GM23338 (cell line): ENCODE measurements around the gene TLE2. TPM values are rescaled to one million over a fixed set of nuclear protein-coding genes. Genes with fewer than 3 reads are reported as not detected.

Experiments used
- CREB1 ChIP-seq: fragments of 250-450 bp; sonication (Bioruptor Pico); IDR thresholded peaks from 2 replicates; pipeline ENCODE4 v1.5.0; 2020; ENCODE audit warnings: low read depth, mild to moderate bottlenecking, moderate library complexity
- EZH2 ChIP-seq: fragments of 200-600 bp; sonication (generic); IDR thresholded peaks from one replicate; pipeline ENCODE4 v1.8.0; 2017; ENCODE audit warnings: antibody characterized with exemption, mild to moderate bottlenecking, low read depth; ENCODE audit not compliant: unreplicated experiment
- JUNB ChIP-seq: IDR thresholded peaks from one replicate; pipeline ENCODE4 v1.6.1; 2016; ENCODE audit warnings: antibody characterized with exemption; ENCODE audit not compliant: unreplicated experiment
- NANOG ChIP-seq: IDR thresholded peaks from 2 replicates; pipeline ENCODE4 v1.6.1; 2016; ENCODE audit warnings: antibody characterized with exemption, borderline replicate concordance
- STAT1 ChIP-seq: IDR thresholded peaks from one replicate; pipeline ENCODE4 v1.6.1; 2016; ENCODE audit warnings: antibody characterized with exemption; ENCODE audit not compliant: unreplicated experiment
- ZNF331 ChIP-seq: fragments of 250-450 bp; sonication (Bioruptor Pico); IDR thresholded peaks from 2 replicates; pipeline ENCODE4 v1.5.0; 2020; ENCODE audit warnings: low read depth, mild to moderate bottlenecking, moderate library complexity
- polyA plus RNA-seq: library from polyadenylated mRNA; unstranded; fragments of >200 nt; fragmentation: Nextera tagmentation; extraction: Ambion mirVana; gene quantifications from 2 replicates; pipeline ENCODE4 v1.2.1, GENCODE V29; 2016
- total RNA-seq: library from RNA; depleted of rRNA; stranded (reverse); fragments of >200 nt; shearing (Covaris generic); gene quantifications from 2 replicates; pipeline ENCODE4 v1.2.3, GENCODE V29; 2014
- TF ChIP-seq, protein P1 (sequence below): fragments of 250-450 bp; sonication (Bioruptor Pico); IDR thresholded peaks from 2 replicates; pipeline ENCODE4 v1.5.0; 2020; ENCODE audit warnings: mild to moderate bottlenecking, moderate library complexity
- TF ChIP-seq, protein P2 (sequence below): IDR thresholded peaks from 2 replicates; pipeline ENCODE4 v1.6.1; 2016; ENCODE audit warnings: antibody characterized with exemption
- TF ChIP-seq, protein P3 (sequence below): IDR thresholded peaks from one replicate; pipeline ENCODE4 v1.6.1; 2018; ENCODE audit warnings: antibody characterized with exemption; ENCODE audit not compliant: unreplicated experiment

Gene TLE2
- total and polyA plus RNA-seq, 2 experiments from 2014 or later, result 5.2 to 22.8 TPM

DNA sequence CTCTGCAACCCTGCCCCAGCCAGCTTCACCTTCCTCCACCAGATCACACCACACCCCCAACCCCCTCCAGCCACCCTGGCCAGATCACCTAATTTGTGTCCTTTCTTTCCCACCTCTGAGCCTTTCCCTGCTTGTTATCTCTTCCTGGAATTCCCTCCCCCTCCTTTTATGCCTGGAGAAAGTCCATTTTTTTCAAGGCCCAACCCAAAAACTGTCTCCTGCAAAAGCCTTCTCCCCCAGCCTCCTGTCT, 5.3 kb upstream of the TLE2 start (continued):
- TF ChIP-seq, protein P1, sequence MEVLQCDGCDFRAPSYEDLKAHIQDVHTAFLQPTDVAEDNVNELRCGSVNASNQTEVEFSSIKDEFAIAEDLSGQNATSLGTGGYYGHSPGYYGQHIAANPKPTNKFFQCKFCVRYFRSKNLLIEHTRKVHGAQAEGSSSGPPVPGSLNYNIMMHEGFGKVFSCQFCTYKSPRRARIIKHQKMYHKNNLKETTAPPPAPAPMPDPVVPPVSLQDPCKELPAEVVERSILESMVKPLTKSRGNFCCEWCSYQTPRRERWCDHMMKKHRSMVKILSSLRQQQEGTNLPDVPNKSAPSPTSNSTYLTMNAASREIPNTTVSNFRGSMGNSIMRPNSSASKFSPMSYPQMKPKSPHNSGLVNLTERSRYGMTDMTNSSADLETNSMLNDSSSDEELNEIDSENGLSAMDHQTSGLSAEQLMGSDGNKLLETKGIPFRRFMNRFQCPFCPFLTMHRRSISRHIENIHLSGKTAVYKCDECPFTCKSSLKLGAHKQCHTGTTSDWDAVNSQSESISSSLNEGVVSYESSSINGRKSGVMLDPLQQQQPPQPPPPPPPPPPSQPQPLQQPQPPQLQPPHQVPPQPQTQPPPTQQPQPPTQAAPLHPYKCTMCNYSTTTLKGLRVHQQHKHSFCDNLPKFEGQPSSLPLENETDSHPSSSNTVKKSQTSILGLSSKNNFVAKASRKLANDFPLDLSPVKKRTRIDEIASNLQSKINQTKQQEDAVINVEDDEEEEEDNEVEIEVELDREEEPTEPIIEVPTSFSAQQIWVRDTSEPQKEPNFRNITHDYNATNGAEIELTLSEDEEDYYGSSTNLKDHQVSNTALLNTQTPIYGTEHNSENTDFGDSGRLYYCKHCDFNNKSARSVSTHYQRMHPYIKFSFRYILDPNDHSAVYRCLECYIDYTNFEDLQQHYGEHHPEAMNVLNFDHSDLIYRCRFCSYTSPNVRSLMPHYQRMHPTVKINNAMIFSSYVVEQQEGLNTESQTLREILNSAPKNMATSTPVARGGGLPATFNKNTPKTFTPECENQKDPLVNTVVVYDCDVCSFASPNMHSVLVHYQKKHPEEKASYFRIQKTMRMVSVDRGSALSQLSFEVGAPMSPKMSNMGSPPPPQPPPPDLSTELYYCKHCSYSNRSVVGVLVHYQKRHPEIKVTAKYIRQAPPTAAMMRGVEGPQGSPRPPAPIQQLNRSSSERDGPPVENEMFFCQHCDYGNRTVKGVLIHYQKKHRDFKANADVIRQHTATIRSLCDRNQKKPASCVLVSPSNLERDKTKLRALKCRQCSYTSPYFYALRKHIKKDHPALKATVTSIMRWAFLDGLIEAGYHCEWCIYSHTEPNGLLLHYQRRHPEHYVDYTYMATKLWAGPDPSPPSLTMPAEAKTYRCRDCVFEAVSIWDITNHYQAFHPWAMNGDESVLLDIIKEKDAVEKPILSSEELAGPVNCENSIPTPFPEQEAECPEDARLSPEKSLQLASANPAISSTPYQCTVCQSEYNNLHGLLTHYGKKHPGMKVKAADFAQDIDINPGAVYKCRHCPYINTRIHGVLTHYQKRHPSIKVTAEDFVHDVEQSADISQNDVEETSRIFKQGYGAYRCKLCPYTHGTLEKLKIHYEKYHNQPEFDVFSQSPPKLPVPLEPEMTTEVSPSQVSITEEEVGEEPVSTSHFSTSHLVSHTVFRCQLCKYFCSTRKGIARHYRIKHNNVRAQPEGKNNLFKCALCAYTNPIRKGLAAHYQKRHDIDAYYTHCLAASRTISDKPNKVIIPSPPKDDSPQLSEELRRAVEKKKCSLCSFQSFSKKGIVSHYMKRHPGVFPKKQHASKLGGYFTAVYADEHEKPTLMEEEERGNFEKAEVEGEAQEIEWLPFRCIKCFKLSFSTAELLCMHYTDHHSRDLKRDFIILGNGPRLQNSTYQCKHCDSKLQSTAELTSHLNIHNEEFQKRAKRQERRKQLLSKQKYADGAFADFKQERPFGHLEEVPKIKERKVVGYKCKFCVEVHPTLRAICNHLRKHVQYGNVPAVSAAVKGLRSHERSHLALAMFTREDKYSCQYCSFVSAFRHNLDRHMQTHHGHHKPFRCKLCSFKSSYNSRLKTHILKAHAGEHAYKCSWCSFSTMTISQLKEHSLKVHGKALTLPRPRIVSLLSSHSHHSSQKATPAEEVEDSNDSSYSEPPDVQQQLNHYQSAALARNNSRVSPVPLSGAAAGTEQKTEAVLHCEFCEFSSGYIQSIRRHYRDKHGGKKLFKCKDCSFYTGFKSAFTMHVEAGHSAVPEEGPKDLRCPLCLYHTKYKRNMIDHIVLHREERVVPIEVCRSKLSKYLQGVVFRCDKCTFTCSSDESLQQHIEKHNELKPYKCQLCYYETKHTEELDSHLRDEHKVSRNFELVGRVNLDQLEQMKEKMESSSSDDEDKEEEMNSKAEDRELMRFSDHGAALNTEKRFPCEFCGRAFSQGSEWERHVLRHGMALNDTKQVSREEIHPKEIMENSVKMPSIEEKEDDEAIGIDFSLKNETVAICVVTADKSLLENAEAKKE (CRISPR knock-in tag), result no peak
- TF ChIP-seq NANOG, result no peak
- TF ChIP-seq, protein P2, sequence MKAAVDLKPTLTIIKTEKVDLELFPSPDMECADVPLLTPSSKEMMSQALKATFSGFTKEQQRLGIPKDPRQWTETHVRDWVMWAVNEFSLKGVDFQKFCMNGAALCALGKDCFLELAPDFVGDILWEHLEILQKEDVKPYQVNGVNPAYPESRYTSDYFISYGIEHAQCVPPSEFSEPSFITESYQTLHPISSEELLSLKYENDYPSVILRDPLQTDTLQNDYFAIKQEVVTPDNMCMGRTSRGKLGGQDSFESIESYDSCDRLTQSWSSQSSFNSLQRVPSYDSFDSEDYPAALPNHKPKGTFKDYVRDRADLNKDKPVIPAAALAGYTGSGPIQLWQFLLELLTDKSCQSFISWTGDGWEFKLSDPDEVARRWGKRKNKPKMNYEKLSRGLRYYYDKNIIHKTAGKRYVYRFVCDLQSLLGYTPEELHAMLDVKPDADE, result no peak
- no peak for TF ChIP-seq STAT1
- no peak for TF ChIP-seq EZH2
- no peak for TF ChIP-seq JUNB
- TF ChIP-seq, protein P3, sequence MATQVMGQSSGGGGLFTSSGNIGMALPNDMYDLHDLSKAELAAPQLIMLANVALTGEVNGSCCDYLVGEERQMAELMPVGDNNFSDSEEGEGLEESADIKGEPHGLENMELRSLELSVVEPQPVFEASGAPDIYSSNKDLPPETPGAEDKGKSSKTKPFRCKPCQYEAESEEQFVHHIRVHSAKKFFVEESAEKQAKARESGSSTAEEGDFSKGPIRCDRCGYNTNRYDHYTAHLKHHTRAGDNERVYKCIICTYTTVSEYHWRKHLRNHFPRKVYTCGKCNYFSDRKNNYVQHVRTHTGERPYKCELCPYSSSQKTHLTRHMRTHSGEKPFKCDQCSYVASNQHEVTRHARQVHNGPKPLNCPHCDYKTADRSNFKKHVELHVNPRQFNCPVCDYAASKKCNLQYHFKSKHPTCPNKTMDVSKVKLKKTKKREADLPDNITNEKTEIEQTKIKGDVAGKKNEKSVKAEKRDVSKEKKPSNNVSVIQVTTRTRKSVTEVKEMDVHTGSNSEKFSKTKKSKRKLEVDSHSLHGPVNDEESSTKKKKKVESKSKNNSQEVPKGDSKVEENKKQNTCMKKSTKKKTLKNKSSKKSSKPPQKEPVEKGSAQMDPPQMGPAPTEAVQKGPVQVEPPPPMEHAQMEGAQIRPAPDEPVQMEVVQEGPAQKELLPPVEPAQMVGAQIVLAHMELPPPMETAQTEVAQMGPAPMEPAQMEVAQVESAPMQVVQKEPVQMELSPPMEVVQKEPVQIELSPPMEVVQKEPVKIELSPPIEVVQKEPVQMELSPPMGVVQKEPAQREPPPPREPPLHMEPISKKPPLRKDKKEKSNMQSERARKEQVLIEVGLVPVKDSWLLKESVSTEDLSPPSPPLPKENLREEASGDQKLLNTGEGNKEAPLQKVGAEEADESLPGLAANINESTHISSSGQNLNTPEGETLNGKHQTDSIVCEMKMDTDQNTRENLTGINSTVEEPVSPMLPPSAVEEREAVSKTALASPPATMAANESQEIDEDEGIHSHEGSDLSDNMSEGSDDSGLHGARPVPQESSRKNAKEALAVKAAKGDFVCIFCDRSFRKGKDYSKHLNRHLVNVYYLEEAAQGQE, result no peak
- TF ChIP-seq CREB1 (CRISPR knock-in tag), result no peak
- no peak for TF ChIP-seq ZNF331
